ENCODE data around the gene RAB34. TPM values are rescaled to one million over a fixed set of nuclear protein-coding genes. Genes with fewer than 3 reads are reported as not detected.

Gene RAB34
- total RNA-seq, 1 experiment from 2014 or later = 189 TPM

DNA sequence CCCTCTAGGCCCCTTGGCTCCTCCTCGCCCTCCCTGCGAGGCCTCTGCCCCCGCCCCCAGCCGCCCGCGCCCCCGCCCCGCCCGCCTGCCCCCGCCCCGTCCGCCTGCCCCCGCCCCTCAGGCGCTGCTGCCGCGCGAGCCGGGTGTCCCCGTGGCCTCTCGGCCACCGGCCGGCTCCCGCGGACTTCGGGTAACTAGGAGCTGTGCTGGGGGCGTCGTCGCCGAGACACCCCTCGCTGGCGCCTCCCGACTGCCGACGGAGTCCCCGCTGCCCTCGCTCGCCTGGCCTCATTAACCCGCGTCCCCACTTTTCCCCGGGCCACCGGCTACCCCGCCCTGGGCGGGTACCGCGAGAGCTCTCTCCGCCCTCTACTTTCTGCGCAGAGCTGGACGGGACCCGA is 8.6 kb upstream of the RAB34 start, which contains the start of gene TLCD1:
Gene TLCD1 (minus strand): TSS at position 8 of the 401 bp plus-strand sequence. CDS start 136 bp downstream, outside the sequence.
- Mint-ChIP-seq H3K4me1 (peaks cover 33 to 44% of the 10 kb centered on the region in 2 experiments), H3K36me3 (ENCODE audit: insufficient read depth in 1 of 3, low read depth in 3 of 3) (peaks cover 30 to 41% (median 34%) of the 10 kb centered on the region in 3 experiments; a peak in 6 of 7 replicates), H3K27ac (peak within 1 kb of the TSS; percentile 99 to 100 (median 99)), H3K27me3 (ENCODE audit: low read depth) (no peaks in the 10 kb centered on the region; the same call in 1 of the 2 replicates), H3K9me3 (no peaks in the 10 kb centered on the region; a peak in 2 of 5 replicates), H3K4me3 (peak within 1 kb of the TSS; percentile 95 to 96)
- Histone ChIP-seq H4K5ac (ENCODE audit: insufficient read length, low read depth, low read length) (peak within 1 kb of the TSS; percentile 85), H4K20me1 (ENCODE audit: control insufficient read depth, insufficient read depth, insufficient read length) (no peaks in the 10 kb centered on the region), H3K79me2 (ENCODE audit: insufficient read depth, low read length) (peaks cover 5% of the 10 kb centered on the region; the same call in 1 of the 2 replicates), H4K8ac (replicated peaks; ENCODE audit: insufficient read length, low read depth, low read length) (no peak within 1 kb of the TSS), H3K4ac (ENCODE audit: low read depth, low read length) (no peak within 1 kb of the TSS; the same call in 1 of the 2 replicates), H3K9ac (ENCODE audit: extremely low read depth, insufficient read length, low read length) (peak within 1 kb of the TSS; percentile 92), H2AFZ (ENCODE audit: low read length) (no peak within 1 kb of the TSS), H3K79me1 (ENCODE audit: insufficient read depth, low read depth, low read length, poor library complexity, severe bottlenecking) (peaks cover 3% of the 10 kb centered on the region), H3K56ac (ENCODE audit: insufficient read length, low read depth, low read length) (no peak within 1 kb of the TSS), H2BK120ac (ENCODE audit: low read depth, low read length, poor library complexity, severe bottlenecking) (peak within 1 kb of the TSS; percentile 88), H3K27ac (ENCODE audit: insufficient read length, low read depth, low read length) (peak within 1 kb of the TSS; percentile 92), H3K9me3 (ENCODE audit: control insufficient read depth, low read depth, low read length) (no peaks in the 10 kb centered on the region), H3T11ph (ENCODE audit: low read length) (no peak within 1 kb of the TSS), H3K14ac (ENCODE audit: insufficient read depth, low read length) (peak within 1 kb of the TSS; percentile 95), H3K18ac (ENCODE audit: insufficient read length, low read depth, low read length) (peak within 1 kb of the TSS; percentile 94), H2BK15ac (ENCODE audit: low read depth, low read length) (no peak within 1 kb of the TSS), H2BK12ac (ENCODE audit: insufficient read length, low read depth, low read length) (peak within 1 kb of the TSS; percentile 26), H2BK20ac (ENCODE audit: low read depth, low read length, poor library complexity, severe bottlenecking) (no peak within 1 kb of the TSS), H3K4me1 (ENCODE audit: insufficient read depth, low read length) (0 out of 2 replicates have a peak, but pooled peaks cover 7% of the 10 kb centered on the region), H3K23ac (ENCODE audit: insufficient read length, low read depth, low read length) (no peak within 1 kb of the TSS), H3K27me3 (ENCODE audit: insufficient read depth, low read length) (no peaks in the 10 kb centered on the region), H3K23me2 (ENCODE audit: insufficient read length, low read depth, low read length, poor library complexity, severe bottlenecking) (peaks cover 20% of the 10 kb centered on the region), H2AK5ac (ENCODE audit: insufficient read length, low read length) (no peak within 1 kb of the TSS), H2BK5ac (ENCODE audit: insufficient read length, low read length) (peak within 1 kb of the TSS; percentile 71), H4K91ac (ENCODE audit: insufficient read length, low read depth, low read length) (no peak within 1 kb of the TSS), H3K4me2 (ENCODE audit: insufficient read depth, insufficient read length, low read length) (peak within 1 kb of the TSS; percentile 79)
- WGBS (ENCODE audit: extremely low coverage, insufficient read length, low lambda C conversion rate) = no CpG with 5 or more reads among the region's 49 CpGs
- TF ChIP-seq, protein P1, sequence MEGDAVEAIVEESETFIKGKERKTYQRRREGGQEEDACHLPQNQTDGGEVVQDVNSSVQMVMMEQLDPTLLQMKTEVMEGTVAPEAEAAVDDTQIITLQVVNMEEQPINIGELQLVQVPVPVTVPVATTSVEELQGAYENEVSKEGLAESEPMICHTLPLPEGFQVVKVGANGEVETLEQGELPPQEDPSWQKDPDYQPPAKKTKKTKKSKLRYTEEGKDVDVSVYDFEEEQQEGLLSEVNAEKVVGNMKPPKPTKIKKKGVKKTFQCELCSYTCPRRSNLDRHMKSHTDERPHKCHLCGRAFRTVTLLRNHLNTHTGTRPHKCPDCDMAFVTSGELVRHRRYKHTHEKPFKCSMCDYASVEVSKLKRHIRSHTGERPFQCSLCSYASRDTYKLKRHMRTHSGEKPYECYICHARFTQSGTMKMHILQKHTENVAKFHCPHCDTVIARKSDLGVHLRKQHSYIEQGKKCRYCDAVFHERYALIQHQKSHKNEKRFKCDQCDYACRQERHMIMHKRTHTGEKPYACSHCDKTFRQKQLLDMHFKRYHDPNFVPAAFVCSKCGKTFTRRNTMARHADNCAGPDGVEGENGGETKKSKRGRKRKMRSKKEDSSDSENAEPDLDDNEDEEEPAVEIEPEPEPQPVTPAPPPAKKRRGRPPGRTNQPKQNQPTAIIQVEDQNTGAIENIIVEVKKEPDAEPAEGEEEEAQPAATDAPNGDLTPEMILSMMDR (conservative IDR thresholded peaks at IDR 0.05) = no peak
- peak; percentile 90 for DNase-seq

Data from H9 (cell line).